B cell (primary cell): ENCODE results near the gene OR2B6. TPM values are rescaled to one million over a fixed set of nuclear protein-coding genes. Genes with fewer than 3 reads are reported as not detected.

Experiments
- ATAC-seq: fragments of 200-7000 bp; cut with Tn5 transposase; one replicate; pipeline ENCODE4 v1.10.0; 2021; ENCODE audit warnings: low read depth, mild to moderate bottlenecking, moderate number of reproducible peaks, moderate library complexity
- CTCF ChIA-PET: fragments of 350-600 bp; sonication (Branson Sonifier 250); formaldehyde crosslinking; loops from one replicate; lab custom pipeline; 2021; ENCODE audit warnings: antibody characterized with exemption, inconsistent platforms; lab: Charles Lee
- POLR2A ChIA-PET: fragments of 350-600 bp; sonication (Branson Sonifier 250); formaldehyde crosslinking; loops from one replicate; lab custom pipeline; 2021; ENCODE audit warnings: antibody characterized with exemption; lab: Charles Lee
- DNase-seq: peaks from one replicate; pipeline ENCODE4 v3.0.0; 2013
- H2AFZ ChIP-seq: 2 replicates; pipeline ENCODE4 v1.6.1; 2012; ENCODE audit warnings: mild to moderate bottlenecking, low read depth, low read length; ENCODE audit not compliant: insufficient read depth, poor library complexity, severe bottlenecking
- H3K27ac ChIP-seq, 2 donors: 1 replicate in 1 of 2; 2 replicates in 1 of 2; pipeline ENCODE4 v1.5.1; 2012 to 2013; ENCODE audit warnings: low read length in 2 of 2, mild to moderate bottlenecking in 2 of 2, moderate library complexity in 1 of 2
- H3K27me3 ChIP-seq, 4 experiments: fragments of 200-600 bp in 1 of 4; sonication (generic) in 1 of 4; replicated peaks in 1 of 4; 1 replicate in 2 of 4; 2 replicates in 2 of 4; pipeline versions ENCODE4 v1.6.1 to v1.7.0; 2013 to 2016; ENCODE audit warnings: low read length in 3 of 4, mild to moderate bottlenecking in 2 of 4, mixed read lengths in 1 of 4, moderate library complexity in 1 of 4; ENCODE audit not compliant: insufficient read depth in 4 of 4, control insufficient read depth in 3 of 4; ENCODE audit errors: control extremely low read depth in 1 of 4
- H3K36me3 ChIP-seq, 2 experiments: replicated peaks in 1 of 2; 1 replicate in 1 of 2; 2 replicates in 1 of 2; pipeline versions ENCODE4 v1.6.1 to v1.7.1; 2013; ENCODE audit warnings: low read length in 1 of 2; ENCODE audit not compliant: insufficient read depth in 2 of 2, control insufficient read depth in 1 of 2; ENCODE audit errors: control extremely low read depth in 1 of 2, extremely low read depth in 1 of 2
- H3K4me1 ChIP-seq, 2 donors: fragments of 200-600 bp in 1 of 2; sonication (generic) in 1 of 2; 1 replicate in 1 of 2; 2 replicates in 1 of 2; pipeline versions ENCODE4 v1.5.1 to v1.6.1; 2013 to 2017; ENCODE audit warnings: low read length in 2 of 2; ENCODE audit not compliant: control insufficient read depth in 2 of 2, insufficient read depth in 2 of 2
- H3K4me2 ChIP-seq: replicated peaks from 2 replicates; pipeline ENCODE3; 2012; ENCODE audit warnings: mild to moderate bottlenecking, low read depth, low read length; ENCODE audit not compliant: poor library complexity, severe bottlenecking
- H3K4me3 ChIP-seq, 5 experiments: fragments of 200-600 bp in 1 of 5; sonication (generic) in 1 of 5; 1 replicate in 3 of 5; 2 replicates in 2 of 5; pipeline versions ENCODE4 v1.5.1 to v1.7.0; 2011 to 2016; ENCODE audit warnings: low read length in 4 of 5, mild to moderate bottlenecking in 4 of 5, low read depth in 2 of 5, control low read depth in 1 of 5, moderate library complexity in 1 of 5; ENCODE audit not compliant: insufficient read depth in 1 of 5; ENCODE audit errors: control extremely low read depth in 1 of 5, extremely low read depth in 1 of 5
- H3K79me2 ChIP-seq: fragments of 200-600 bp; sonication (generic); one replicate; pipeline ENCODE4 v1.6.0; 2016; ENCODE audit warnings: low read length; ENCODE audit not compliant: control insufficient read depth, insufficient read depth
- H3K9ac ChIP-seq: fragments of 200-600 bp; sonication (generic); 2 replicates; pipeline ENCODE4 v1.6.1; 2017; ENCODE audit warnings: mild to moderate bottlenecking, low read length, moderate library complexity
- H3K9me3 ChIP-seq, 3 donors: one replicate each; pipeline versions ENCODE4 v1.6.1 to v1.7.1; 2013; ENCODE audit warnings: low read length in 2 of 3; ENCODE audit not compliant: control insufficient read depth in 2 of 3, insufficient read depth in 1 of 3; ENCODE audit errors: control extremely low read depth in 1 of 3
- H4K20me1 ChIP-seq: 2 replicates; pipeline ENCODE4 v1.6.0; 2012; ENCODE audit warnings: mild to moderate bottlenecking, low read length; ENCODE audit not compliant: insufficient read depth, control insufficient read depth, poor library complexity, severe bottlenecking
- H3K27ac Mint-ChIP-seq: one replicate; pipeline ENCODE4 v1.8.0; 2021; ENCODE audit warnings: mixed read lengths
- H3K27me3 Mint-ChIP-seq: one replicate; pipeline ENCODE4 v1.8.0; 2021; ENCODE audit warnings: mixed read lengths
- H3K4me1 Mint-ChIP-seq: one replicate; pipeline ENCODE4 v1.8.0; 2021; ENCODE audit warnings: mixed read lengths
- H3K4me3 Mint-ChIP-seq: one replicate; pipeline ENCODE4 v1.8.0; 2021; ENCODE audit warnings: mixed read lengths
- H3K9me3 Mint-ChIP-seq: one replicate; pipeline ENCODE4 v1.8.0; 2022; ENCODE audit warnings: mixed read lengths; ENCODE audit not compliant: insufficient read depth
- EZH2 ChIP-seq: IDR thresholded peaks from 2 replicates; pipeline ENCODE4 v1.6.1; 2012; ENCODE audit warnings: borderline replicate concordance, low read depth, mild to moderate bottlenecking, moderate library complexity, low read length; ENCODE audit not compliant: insufficient read depth, poor library complexity, severe bottlenecking
- WGBS: methylation state at CpG from one replicate; pipeline ENCODE4 v1.1.5; 2013; ENCODE audit warnings: missing lambda C conversion rate; ENCODE audit not compliant: insufficient coverage; 5-methylcytosine and 5-hydroxymethylcytosine counted together
- intact Hi-C: fragments of 100-400 bp; cut with micrococcal nuclease; formaldehyde crosslinking; loops from one replicate; pipeline ENCODE4 v1.10.0; 2022
- polyA plus RNA-seq: library from polyadenylated mRNA; depleted of rRNA; stranded (reverse); fragments of >200 nt; gene quantifications from 2 replicates; pipeline ENCODE4 v1.2.3, GENCODE V29; 2012
- total RNA-seq, 2 donors: library from RNA; stranded (reverse); fragments of 120-200 nt in 1 of 2; gene quantifications; 1 replicate in 1 of 2; 2 replicates in 1 of 2; pipeline versions ENCODE4 v1.2.3 to v1.2.4, GENCODE V29; 2013 to 2022
- TF ChIP-seq, protein P1 (sequence below): fragments of 200-600 bp; IDR thresholded peaks from one replicate; pipeline ENCODE4 v1.8.0; 2022; ENCODE audit warnings: antibody characterized with exemption, mild to moderate bottlenecking

The OR2B6 gene
- total and polyA plus RNA-seq, 2 donors (not counting 1 experiment from before 2014, with no cell fraction given): not detected

DNA sequence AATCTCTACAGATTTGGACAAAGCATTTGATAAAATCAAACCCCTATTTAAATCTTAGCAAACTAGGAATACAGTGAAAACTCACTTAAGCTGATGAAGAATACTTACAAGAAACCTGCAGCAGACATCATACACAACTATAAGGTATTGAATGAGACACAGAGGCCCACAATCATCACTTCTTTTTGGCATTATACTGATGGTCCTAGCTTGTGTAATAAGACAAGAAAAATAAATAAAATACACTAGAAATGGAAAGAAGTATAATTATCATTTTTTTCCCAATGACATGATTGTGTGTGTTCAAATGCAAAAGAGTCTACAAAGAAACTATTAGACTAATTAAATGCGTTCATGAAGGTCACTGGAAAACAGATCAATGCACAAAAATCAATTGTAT, 8.8 kb upstream of the OR2B6 start:
- H3K4me3 Mint-ChIP-seq: no peak overlapping the region
- peaks cover 0 to 3% (median under 1%) of the 10 kb centered on the region in 4 experiments for H3K27me3 ChIP-seq
- no peaks in the 10 kb centered on the region for H3K79me2 ChIP-seq
- TF ChIP-seq, protein P1, sequence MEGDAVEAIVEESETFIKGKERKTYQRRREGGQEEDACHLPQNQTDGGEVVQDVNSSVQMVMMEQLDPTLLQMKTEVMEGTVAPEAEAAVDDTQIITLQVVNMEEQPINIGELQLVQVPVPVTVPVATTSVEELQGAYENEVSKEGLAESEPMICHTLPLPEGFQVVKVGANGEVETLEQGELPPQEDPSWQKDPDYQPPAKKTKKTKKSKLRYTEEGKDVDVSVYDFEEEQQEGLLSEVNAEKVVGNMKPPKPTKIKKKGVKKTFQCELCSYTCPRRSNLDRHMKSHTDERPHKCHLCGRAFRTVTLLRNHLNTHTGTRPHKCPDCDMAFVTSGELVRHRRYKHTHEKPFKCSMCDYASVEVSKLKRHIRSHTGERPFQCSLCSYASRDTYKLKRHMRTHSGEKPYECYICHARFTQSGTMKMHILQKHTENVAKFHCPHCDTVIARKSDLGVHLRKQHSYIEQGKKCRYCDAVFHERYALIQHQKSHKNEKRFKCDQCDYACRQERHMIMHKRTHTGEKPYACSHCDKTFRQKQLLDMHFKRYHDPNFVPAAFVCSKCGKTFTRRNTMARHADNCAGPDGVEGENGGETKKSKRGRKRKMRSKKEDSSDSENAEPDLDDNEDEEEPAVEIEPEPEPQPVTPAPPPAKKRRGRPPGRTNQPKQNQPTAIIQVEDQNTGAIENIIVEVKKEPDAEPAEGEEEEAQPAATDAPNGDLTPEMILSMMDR: no peak
- no peak for TF ChIP-seq EZH2
- H3K9me3 Mint-ChIP-seq: peaks cover 3% of the 10 kb centered on the region
- H3K4me2 ChIP-seq: no peak overlapping the region
- no peak overlapping the region for H3K4me3 ChIP-seq
- WGBS: no CpG with 5 or more reads among the region's 1 CpG
- no peak for DNase-seq
- ChIA-PET POLR2A (no interaction called here), CTCF (interaction anchor here (1.0 kb wide), 1 partner anchor 15 kb away, joined by 3 read pairs; no protein-coding TSS in a partner anchor)
- no peaks in the 10 kb centered on the region for H3K4me1 Mint-ChIP-seq
- H3K36me3 ChIP-seq: no peaks in the 10 kb centered on the region
- no peaks in the 10 kb centered on the region for H4K20me1 ChIP-seq
- intact Hi-C loops: no loop called here
- no peak for ATAC-seq
- peaks cover 5% of the 10 kb centered on the region for H3K27me3 Mint-ChIP-seq
- no peak overlapping the region for H3K27ac Mint-ChIP-seq
- no peaks in the 10 kb centered on the region for H3K9me3 ChIP-seq
- H2AFZ ChIP-seq: no peak overlapping the region
- H3K9ac ChIP-seq: no peak overlapping the region
- no peak overlapping the region for H3K27ac ChIP-seq
- H3K4me1 ChIP-seq: no peaks in the 10 kb centered on the region

DNA sequence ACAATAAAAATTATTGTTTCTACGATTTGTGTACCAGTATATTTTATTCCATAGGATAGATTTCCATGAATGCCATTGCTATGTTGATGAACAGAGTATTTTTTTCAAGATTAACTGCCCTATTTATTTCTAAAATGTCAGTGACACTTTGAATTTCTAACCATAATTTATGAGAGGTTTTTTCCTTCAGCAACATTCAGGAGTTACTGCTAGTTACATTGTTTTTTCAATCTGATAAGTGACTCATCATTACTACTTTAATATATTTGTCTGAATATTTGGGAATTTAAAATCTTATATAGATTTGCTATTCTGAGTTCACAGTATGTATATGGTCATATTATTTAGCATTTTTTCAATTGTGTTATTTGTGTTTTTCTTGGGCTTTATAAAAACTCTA, 6.0 kb upstream of the OR2B6 start:
- no peak for ATAC-seq
- Histone ChIP-seq H3K27me3 (peaks cover 0 to 6% (median 1%) of the 10 kb centered on the region in 4 experiments), H3K36me3 (no peaks in the 10 kb centered on the region), H3K4me3 (no peak overlapping the region), H3K4me2 (no peak overlapping the region), H3K9me3 (no peaks in the 10 kb centered on the region), H3K27ac (no peak overlapping the region), H2AFZ (no peak overlapping the region), H3K79me2 (no peaks in the 10 kb centered on the region), H3K4me1 (no peaks in the 10 kb centered on the region), H4K20me1 (no peaks in the 10 kb centered on the region), H3K9ac (no peak overlapping the region)
- ChIA-PET CTCF (no interaction called here), POLR2A (no interaction called here)
- DNase-seq: no peak
- H3K9me3 Mint-ChIP-seq: peaks cover 3% of the 10 kb centered on the region
- H3K27me3 Mint-ChIP-seq: peaks cover 13% of the 10 kb centered on the region
- H3K27ac Mint-ChIP-seq: no peak overlapping the region
- TF ChIP-seq EZH2: no peak
- TF ChIP-seq, protein P1: no peak
- intact Hi-C loops: no loop called here
- no CpG with 5 or more reads among the region's 1 CpG for WGBS
- no peaks in the 10 kb centered on the region for H3K4me1 Mint-ChIP-seq
- H3K4me3 Mint-ChIP-seq: no peak overlapping the region
